ENCODE results near the gene SSTR5.

SSTR5 gene

GRCh38 chr16:1121601-1122397 is 49.3 kb downstream of the SSTR5 start:
- H3K36me3 ChIP-seq (ENCODE audit: control insufficient read depth in 1 of 2, insufficient read depth in 2 of 2, low read length in 2 of 2) = no peaks in the 10 kb centered on the region
- no peak overlapping the region for H3K9ac ChIP-seq (ENCODE audit: low read length)
- H2BK12ac ChIP-seq (ENCODE audit: low read length) = no peak overlapping the region
- H4K8ac ChIP-seq (ENCODE audit: low read depth, low read length) = no peak overlapping the region
- H2BK5ac ChIP-seq (ENCODE audit: low read depth, low read length, poor library complexity) = no peak overlapping the region
- H3K79me1 ChIP-seq (ENCODE audit: low read length) = no peaks in the 10 kb centered on the region
- no peak overlapping the region for H3K4me2 ChIP-seq (ENCODE audit: low read length)
- H4K91ac ChIP-seq (ENCODE audit: low read depth, low read length) = no peak overlapping the region
- no peak overlapping the region for H2AFZ ChIP-seq (ENCODE audit: insufficient read depth, low read length, poor library complexity)
- H3K18ac ChIP-seq (ENCODE audit: low read length) = no peak overlapping the region
- no peaks in the 10 kb centered on the region for H3K4me1 ChIP-seq (ENCODE audit: control insufficient read depth in 1 of 2, insufficient read depth in 2 of 2, low read length in 2 of 2)
- whole genome bisulfite sequencing (ENCODE audit: extremely low coverage, insufficient coverage, insufficient read length) = no CpG with 5 or more reads among the region's 30 CpGs
- H4K12ac ChIP-seq (ENCODE audit: low read depth, low read length) = no peak overlapping the region
- no peak overlapping the region for H2BK120ac ChIP-seq (ENCODE audit: insufficient read depth, low read length, poor library complexity)
- H3K9me3 ChIP-seq (ENCODE audit: insufficient read depth, low read depth, low read length) = no peaks in the 10 kb centered on the region
- no peak overlapping the region for H3K4ac ChIP-seq (ENCODE audit: low read depth, low read length)
- H2AK5ac ChIP-seq (ENCODE audit: low read length) = no peak overlapping the region
- H3K27ac ChIP-seq (ENCODE audit: low read depth, low read length) = no peak overlapping the region
- H3K14ac ChIP-seq (ENCODE audit: low read length) = no peak overlapping the region
- no peak overlapping the region for H3K23ac ChIP-seq (ENCODE audit: low read length)
- no peaks in the 10 kb centered on the region for H3K27me3 ChIP-seq (ENCODE audit: insufficient read depth, low read length)
- H3K4me3 ChIP-seq (ENCODE audit: low read depth, low read length) = no peak overlapping the region
- no peak for DNase-seq
- no peaks in the 10 kb centered on the region for H3K79me2 ChIP-seq (ENCODE audit: control insufficient read depth, insufficient read depth, low read length, poor library complexity)

- Histone ChIP-seq H4K8ac (ENCODE audit: low read depth, low read length) (no peak overlapping the region), H3K27ac (ENCODE audit: low read depth, low read length) (no peak overlapping the region), H4K91ac (ENCODE audit: low read depth, low read length) (no peak overlapping the region), H2BK120ac (ENCODE audit: insufficient read depth, low read length, poor library complexity) (no peak overlapping the region), H3K14ac (ENCODE audit: low read length) (no peak overlapping the region), H2BK5ac (ENCODE audit: low read depth, low read length, poor library complexity) (no peak overlapping the region), H2AK5ac (ENCODE audit: low read length) (no peak overlapping the region), H3K4ac (ENCODE audit: low read depth, low read length) (no peak overlapping the region), H3K79me2 (ENCODE audit: control insufficient read depth, insufficient read depth, low read length, poor library complexity) (no peaks in the 10 kb centered on the region), H3K4me3 (ENCODE audit: low read depth, low read length) (no peak overlapping the region), H3K9me3 (ENCODE audit: insufficient read depth, low read depth, low read length) (no peaks in the 10 kb centered on the region), H2BK12ac (ENCODE audit: low read length) (no peak overlapping the region), H3K4me2 (ENCODE audit: low read length) (no peak overlapping the region), H3K79me1 (ENCODE audit: low read length) (no peaks in the 10 kb centered on the region), H2AFZ (ENCODE audit: insufficient read depth, low read length, poor library complexity) (no peak overlapping the region), H3K9ac (ENCODE audit: low read length) (no peak overlapping the region), H3K18ac (ENCODE audit: low read length) (no peak overlapping the region), H3K27me3 (ENCODE audit: insufficient read depth, low read length) (no peaks in the 10 kb centered on the region), H3K23ac (ENCODE audit: low read length) (no peak overlapping the region), H4K12ac (ENCODE audit: low read depth, low read length) (no peak overlapping the region), H3K4me1 (ENCODE audit: control insufficient read depth in 1 of 2, insufficient read depth in 2 of 2, low read length in 2 of 2) (no peaks in the 10 kb centered on the region), H3K36me3 (ENCODE audit: control insufficient read depth in 1 of 2, insufficient read depth in 2 of 2, low read length in 2 of 2) (no peaks in the 10 kb centered on the region)
- WGBS (ENCODE audit: extremely low coverage, insufficient coverage, insufficient read length) = no CpG with 5 or more reads among the region's 14 CpGs
- no peak for DNase-seq
Observed at GRCh38 chr16:1122398-1122765, 49.8 kb downstream of the SSTR5 start.

- no peak for DNase-seq
- H3K79me1 ChIP-seq (ENCODE audit: low read length) = no peaks in the 10 kb centered on the region
- WGBS (ENCODE audit: extremely low coverage, insufficient coverage, insufficient read length) = no CpG with 5 or more reads among the region's 21 CpGs
- H2BK5ac ChIP-seq (ENCODE audit: low read depth, low read length, poor library complexity) = no peak overlapping the region
- no peak overlapping the region for H3K18ac ChIP-seq (ENCODE audit: low read length)
- H3K79me2 ChIP-seq (ENCODE audit: control insufficient read depth, insufficient read depth, low read length, poor library complexity) = no peaks in the 10 kb centered on the region
- no peak overlapping the region for H3K23ac ChIP-seq (ENCODE audit: low read length)
- H3K27me3 ChIP-seq (ENCODE audit: insufficient read depth, low read length) = no peaks in the 10 kb centered on the region
- H4K12ac ChIP-seq (ENCODE audit: low read depth, low read length) = no peak overlapping the region
- H3K4me3 ChIP-seq (ENCODE audit: low read depth, low read length) = no peak overlapping the region
- no peak overlapping the region for H3K9ac ChIP-seq (ENCODE audit: low read length)
- no peaks in the 10 kb centered on the region for H3K4me1 ChIP-seq (ENCODE audit: control insufficient read depth in 1 of 2, insufficient read depth in 2 of 2, low read length in 2 of 2)
- H2BK120ac ChIP-seq (ENCODE audit: insufficient read depth, low read length, poor library complexity) = no peak overlapping the region
- H3K4ac ChIP-seq (ENCODE audit: low read depth, low read length) = no peak overlapping the region
- H4K91ac ChIP-seq (ENCODE audit: low read depth, low read length) = no peak overlapping the region
- H3K36me3 ChIP-seq (ENCODE audit: control insufficient read depth in 1 of 2, insufficient read depth in 2 of 2, low read length in 2 of 2) = no peaks in the 10 kb centered on the region
- no peak overlapping the region for H3K27ac ChIP-seq (ENCODE audit: low read depth, low read length)
- H2AFZ ChIP-seq (ENCODE audit: insufficient read depth, low read length, poor library complexity) = no peak overlapping the region
- H3K9me3 ChIP-seq (ENCODE audit: insufficient read depth, low read depth, low read length) = no peaks in the 10 kb centered on the region
- H4K8ac ChIP-seq (ENCODE audit: low read depth, low read length) = no peak overlapping the region
- H2BK12ac ChIP-seq (ENCODE audit: low read length) = no peak overlapping the region
- H3K4me2 ChIP-seq (ENCODE audit: low read length) = no peak overlapping the region
- no peak overlapping the region for H3K14ac ChIP-seq (ENCODE audit: low read length)
- no peak overlapping the region for H2AK5ac ChIP-seq (ENCODE audit: low read length)
Observed at GRCh38 chr16:1123525-1124230, 51.1 kb downstream of the SSTR5 start.

- Histone ChIP-seq H3K9ac (ENCODE audit: low read length) (no peak overlapping the region), H2AFZ (ENCODE audit: insufficient read depth, low read length, poor library complexity) (no peak overlapping the region), H3K4ac (ENCODE audit: low read depth, low read length) (no peak overlapping the region), H3K27me3 (ENCODE audit: insufficient read depth, low read length) (no peaks in the 10 kb centered on the region), H2BK5ac (ENCODE audit: low read depth, low read length, poor library complexity) (no peak overlapping the region), H3K4me1 (ENCODE audit: control insufficient read depth in 1 of 2, insufficient read depth in 2 of 2, low read length in 2 of 2) (no peaks in the 10 kb centered on the region), H2BK120ac (ENCODE audit: insufficient read depth, low read length, poor library complexity) (no peak overlapping the region), H3K27ac (ENCODE audit: low read depth, low read length) (no peak overlapping the region), H4K91ac (ENCODE audit: low read depth, low read length) (no peak overlapping the region), H3K18ac (ENCODE audit: low read length) (no peak overlapping the region), H4K12ac (ENCODE audit: low read depth, low read length) (no peak overlapping the region), H3K4me2 (ENCODE audit: low read length) (no peak overlapping the region), H4K8ac (ENCODE audit: low read depth, low read length) (no peak overlapping the region), H3K36me3 (ENCODE audit: control insufficient read depth in 1 of 2, insufficient read depth in 2 of 2, low read length in 2 of 2) (no peaks in the 10 kb centered on the region), H3K9me3 (ENCODE audit: insufficient read depth, low read depth, low read length) (no peaks in the 10 kb centered on the region), H3K79me1 (ENCODE audit: low read length) (no peaks in the 10 kb centered on the region), H3K4me3 (ENCODE audit: low read depth, low read length) (no peak overlapping the region), H2BK12ac (ENCODE audit: low read length) (no peak overlapping the region), H3K23ac (ENCODE audit: low read length) (no peak overlapping the region), H2AK5ac (ENCODE audit: low read length) (no peak overlapping the region), H3K79me2 (ENCODE audit: control insufficient read depth, insufficient read depth, low read length, poor library complexity) (no peaks in the 10 kb centered on the region), H3K14ac (ENCODE audit: low read length) (no peak overlapping the region)
- no peak for DNase-seq
- WGBS (ENCODE audit: extremely low coverage, insufficient coverage, insufficient read length) = no CpG with 5 or more reads among the region's 18 CpGs
Observed at GRCh38 chr16:1124291-1124690, 51.7 kb downstream of the SSTR5 start.
